GM18873 (cell line): Measurements from ENCODE around the gene PKN3.

Experiments
- ATAC-seq: cut with Tn5 transposase; IDR thresholded peaks from one replicate; pipeline ENCODE4 v1.9.1; 2021; ENCODE audit warnings: mild to moderate bottlenecking, moderate library complexity, moderate number of reproducible peaks; ENCODE audit not compliant: unreplicated experiment, low FRiP score

Gene PKN3

DNA sequence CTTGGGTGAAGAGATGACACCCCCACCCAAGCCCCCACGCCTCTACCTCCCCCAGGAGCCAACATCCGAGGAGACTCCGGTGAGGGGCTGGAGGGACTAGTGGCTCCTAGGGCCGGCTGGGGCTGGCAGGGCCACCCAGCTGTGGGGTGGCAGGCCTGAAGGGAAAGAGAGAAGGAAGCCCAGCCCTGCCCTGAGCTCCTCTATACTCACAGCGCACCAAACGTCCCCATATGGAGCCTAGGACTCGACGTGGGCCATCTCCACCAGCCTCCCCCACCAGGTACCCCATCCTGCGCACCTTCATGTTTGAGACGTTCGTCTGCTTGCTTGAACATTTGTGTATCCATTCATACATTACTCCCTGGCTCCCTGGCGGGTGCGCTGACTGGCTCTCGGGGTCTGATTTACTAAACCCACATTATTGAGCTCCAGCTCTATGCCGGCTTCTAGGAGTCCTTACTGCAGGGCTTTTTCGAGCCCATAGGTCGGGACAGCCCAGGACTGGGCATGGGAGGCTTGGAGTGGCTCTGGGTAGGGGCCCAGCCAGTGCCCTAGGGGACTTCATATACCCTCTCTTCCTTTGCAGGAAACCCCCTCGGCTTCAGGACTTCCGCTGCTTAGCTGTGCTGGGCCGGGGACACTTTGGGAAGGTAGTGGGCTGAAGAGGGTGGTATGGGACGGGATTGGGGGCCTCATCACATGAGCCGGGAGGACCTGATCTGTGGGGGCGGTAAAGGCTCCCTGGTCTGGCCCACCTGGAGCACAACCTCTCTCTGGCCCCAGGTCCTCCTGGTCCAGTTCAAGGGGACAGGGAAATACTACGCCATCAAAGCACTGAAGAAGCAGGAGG is 12.5 kb downstream of the PKN3 start:
- ATAC-seq, result no peak

DNA sequence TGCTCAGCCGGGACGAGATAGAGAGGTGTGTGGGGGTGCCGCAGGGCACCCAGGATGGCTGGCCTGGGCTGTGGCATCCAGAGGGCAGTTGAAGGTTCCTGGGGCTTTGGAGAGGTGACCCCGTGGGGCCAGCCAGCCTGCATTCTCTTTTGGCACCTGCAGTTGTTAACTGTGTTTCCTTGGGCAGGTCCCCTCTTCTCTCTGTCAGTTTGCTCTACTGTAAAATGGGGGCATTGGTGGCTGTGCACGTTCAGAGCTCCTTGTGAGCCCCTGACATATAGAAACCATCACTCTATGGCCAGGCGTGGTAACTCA is 13.1 kb downstream of the PKN3 start:
- no peak for ATAC-seq

- ATAC-seq, result no peak
These were observed 14.4 kb downstream of the PKN3 start for GRCh38 chr9:128716581-128717254.

- ATAC-seq, result no peak
These were observed 15.7 kb downstream of the PKN3 start for GRCh38 chr9:128718047-128718446.

- no peak for ATAC-seq
These were observed 16.2 kb downstream of the PKN3 start for GRCh38 chr9:128718475-128718874.

- no peak for ATAC-seq
These were observed 17.8 kb downstream of the PKN3 start for GRCh38 chr9:128719919-128720605.

DNA sequence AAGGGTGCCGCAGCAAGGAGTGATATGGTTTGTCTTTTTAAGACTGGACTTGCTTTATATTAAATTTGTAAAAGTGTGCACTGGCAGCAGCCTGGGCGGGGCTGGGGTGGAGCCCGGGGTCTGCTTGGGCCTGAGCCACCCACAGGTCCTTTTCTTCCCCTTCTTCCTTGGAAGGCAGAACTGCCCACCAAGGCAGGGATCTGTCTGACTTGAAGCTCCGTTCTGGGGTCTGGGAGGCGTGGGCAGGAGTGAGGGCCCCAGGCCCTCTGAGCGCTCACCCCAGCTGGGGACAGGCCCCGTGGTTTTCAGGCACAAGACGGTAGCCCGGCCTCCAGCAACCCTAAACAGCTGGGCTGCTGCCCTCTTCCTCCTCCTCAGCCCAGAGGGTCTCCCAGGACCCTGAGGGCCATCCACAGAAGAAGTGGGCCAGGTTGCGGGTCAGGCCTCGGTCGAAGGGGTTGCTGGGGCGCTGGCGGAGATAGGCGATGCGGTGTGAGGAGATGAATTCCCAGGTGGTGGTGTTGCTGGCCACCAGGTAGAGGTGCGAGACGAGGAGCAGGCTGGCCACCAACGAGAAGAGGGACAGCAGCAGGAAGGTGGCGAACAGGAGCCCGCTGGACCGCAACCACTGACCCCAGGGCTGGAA is 18.7 kb downstream of the PKN3 start:
- ATAC-seq, result no peak

DNA sequence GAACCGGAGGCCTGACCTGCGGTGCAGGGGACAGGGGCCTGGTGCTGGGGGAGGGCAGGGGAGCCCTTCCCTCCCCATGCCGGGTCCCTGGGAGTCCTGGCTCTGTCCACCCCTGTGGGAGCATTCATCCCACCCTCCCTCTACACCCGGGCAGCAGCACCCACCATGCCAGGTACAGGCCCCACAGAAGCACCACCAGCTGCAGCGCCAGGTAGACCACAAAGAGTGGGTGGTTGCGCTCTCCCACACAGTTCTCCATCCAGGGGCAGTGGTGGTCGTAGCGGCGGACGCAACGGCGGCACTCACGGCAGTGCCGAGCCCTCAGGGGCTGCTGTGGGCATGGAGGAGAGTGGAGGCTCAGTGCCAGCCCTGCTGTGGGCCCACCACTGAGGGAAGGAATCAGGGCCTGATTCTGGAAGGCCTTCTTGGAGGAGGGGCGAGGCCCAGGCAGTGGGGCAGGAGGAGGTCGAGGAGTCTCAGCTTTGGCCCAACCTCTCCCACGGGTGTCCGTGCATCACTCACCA is 19.2 kb downstream of the PKN3 start:
- ATAC-seq, result no peak

- no peak for ATAC-seq
These were observed 20.4 kb downstream of the PKN3 start for GRCh38 chr9:128722380-128723351.

DNA sequence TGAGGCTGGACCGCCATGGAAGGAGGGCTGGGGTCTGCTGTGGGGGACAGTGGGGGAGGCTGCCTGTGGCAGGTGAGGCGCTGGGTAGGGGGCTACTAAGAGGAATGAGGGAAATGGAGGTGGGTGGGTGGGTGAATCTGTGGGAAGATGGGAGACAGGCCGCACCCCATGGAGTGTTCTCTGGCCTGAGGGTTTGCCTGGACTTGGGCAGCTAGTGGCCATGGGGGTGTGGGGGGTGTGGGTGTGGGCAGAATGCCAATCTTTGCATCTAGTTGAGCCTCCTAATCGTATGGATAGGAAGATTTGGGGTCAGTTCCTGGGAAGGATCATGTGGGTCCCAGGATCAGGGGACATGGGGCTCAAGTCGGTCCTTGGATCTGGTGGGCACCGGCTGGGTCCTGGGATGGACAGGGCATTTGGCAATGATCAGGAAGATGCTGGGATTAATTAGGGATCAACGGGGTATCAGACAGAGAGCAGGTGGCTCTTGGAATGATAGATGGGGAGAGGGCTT is 21.1 kb downstream of the PKN3 start:
- no peak for ATAC-seq

- peak; percentile 84 for ATAC-seq
These were observed 21.8 kb downstream of the PKN3 start, which contains the start of gene ZDHHC12 for GRCh38 chr9:128723866-128724743. Gene ZDHHC12 (minus strand): TSS chr9:128724127. CDS start chr9:128724093, 34 bp downstream.

- no peak for ATAC-seq
These were observed 22.5 kb downstream of the PKN3 start for GRCh38 chr9:128724744-128725211.

GRCh38 chr9:128727640-128728248 is 25.4 kb downstream of the PKN3 start:
- ATAC-seq, result no peak

DNA sequence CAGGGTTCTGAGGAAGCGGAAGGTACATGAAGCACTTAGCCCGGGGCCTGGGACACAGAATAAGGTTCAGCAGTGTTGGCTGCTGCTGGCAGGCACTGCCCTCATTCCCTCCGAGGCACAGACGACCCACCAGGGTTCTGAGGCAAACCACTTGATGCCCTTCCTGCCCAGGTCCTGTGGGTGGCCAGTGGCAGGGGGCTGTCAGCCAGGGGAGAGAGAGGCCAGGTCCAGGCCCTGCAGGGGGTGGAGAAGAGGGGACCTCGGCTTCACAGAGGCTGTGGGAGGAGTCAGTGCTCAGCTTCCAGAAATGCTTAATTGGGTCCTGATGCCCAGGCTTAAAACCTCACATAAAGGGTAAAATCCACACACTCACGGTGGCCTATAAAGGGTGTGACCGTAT is 26.0 kb downstream of the PKN3 start:
- ATAC-seq, result no peak

GRCh38 chr9:128729302-128729701 is 27.0 kb downstream of the PKN3 start:
- ATAC-seq, result no peak

- ATAC-seq, result no peak
These were observed 27.6 kb downstream of the PKN3 start for GRCh38 chr9:128729766-128730517.

DNA sequence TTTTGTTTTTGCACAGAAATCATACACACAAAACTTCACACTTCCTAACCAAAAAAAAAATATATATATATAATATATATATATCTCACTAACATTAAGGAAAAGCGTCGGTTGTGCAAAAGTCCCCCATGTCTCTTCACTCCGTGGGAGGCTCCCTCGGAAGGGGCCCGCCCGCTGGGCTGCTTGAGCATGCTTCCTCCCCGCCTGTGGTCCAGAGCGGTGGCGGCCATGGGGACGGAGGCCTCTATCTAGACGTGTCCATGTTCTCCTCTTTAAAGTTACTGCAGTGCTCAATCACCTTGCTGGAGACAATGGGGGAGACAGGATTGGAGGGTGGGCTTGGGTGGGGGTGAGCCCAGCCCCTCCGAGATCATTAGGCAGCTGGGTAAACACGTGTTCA is 28.8 kb downstream of the PKN3 start:
- no peak for ATAC-seq
